ENCODE results near the gene ETS1. TPM values are rescaled to one million over a fixed set of nuclear protein-coding genes. Genes with fewer than 3 reads are reported as not detected.

The ETS1 gene
- total RNA-seq, 1 donor from 2014 or later = 62.7 TPM

DNA sequence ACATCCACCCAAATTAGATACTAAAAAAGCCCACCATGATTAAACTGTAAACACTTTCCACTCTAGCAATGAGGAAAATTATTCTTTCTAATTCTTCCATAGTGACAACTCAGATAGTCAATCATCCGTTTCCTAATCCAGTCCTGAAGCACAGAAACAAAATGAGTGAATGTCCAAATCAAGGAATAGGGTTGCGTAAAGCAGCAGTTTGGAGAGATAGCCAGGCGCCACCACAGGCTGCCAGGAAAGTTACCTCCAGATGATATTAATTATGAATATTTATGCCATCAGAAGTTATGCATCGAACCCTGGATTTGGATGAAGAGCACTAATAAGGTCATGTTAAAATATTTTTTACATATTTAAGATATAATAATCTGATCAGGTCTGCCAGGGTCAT, 63.2 kb downstream of the ETS1 start:
- no peak overlapping the region for H3K4me3 ChIP-seq (ENCODE audit: low read depth, low read length)
- FAIRE-seq = no peak
- no peaks in the 10 kb centered on the region for H3K36me3 ChIP-seq (ENCODE audit: control insufficient read depth, insufficient read depth, low read length)
- DNase-seq (ENCODE audit: low read depth) = no peak
- no peaks in the 10 kb centered on the region for H3K27me3 ChIP-seq (ENCODE audit: control insufficient read depth, insufficient read depth, low read length)
- TF ChIP-seq, protein P1, sequence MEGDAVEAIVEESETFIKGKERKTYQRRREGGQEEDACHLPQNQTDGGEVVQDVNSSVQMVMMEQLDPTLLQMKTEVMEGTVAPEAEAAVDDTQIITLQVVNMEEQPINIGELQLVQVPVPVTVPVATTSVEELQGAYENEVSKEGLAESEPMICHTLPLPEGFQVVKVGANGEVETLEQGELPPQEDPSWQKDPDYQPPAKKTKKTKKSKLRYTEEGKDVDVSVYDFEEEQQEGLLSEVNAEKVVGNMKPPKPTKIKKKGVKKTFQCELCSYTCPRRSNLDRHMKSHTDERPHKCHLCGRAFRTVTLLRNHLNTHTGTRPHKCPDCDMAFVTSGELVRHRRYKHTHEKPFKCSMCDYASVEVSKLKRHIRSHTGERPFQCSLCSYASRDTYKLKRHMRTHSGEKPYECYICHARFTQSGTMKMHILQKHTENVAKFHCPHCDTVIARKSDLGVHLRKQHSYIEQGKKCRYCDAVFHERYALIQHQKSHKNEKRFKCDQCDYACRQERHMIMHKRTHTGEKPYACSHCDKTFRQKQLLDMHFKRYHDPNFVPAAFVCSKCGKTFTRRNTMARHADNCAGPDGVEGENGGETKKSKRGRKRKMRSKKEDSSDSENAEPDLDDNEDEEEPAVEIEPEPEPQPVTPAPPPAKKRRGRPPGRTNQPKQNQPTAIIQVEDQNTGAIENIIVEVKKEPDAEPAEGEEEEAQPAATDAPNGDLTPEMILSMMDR (IDR thresholded peaks at IDR 0.05; ENCODE audit: insufficient read depth, low read length, severe bottlenecking) = no peak

DNA sequence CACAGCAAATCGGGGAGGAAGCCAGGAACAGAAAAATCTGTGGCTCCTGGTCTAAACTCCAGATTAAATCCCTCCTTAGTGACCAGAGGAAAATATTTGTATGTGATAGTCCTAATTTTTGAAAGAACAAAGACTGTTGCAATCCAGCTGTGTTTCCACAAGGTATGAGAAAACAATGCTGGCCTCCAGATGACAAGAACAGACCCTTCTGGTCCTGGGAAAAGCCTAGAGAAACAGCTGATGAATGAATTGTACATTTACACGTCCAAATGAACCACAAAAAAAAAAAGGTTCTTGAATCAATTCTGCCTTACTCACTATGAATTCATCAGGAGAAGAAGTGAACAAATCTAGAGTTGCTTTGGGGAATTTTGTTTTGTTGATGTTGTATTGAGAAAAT, 63.7 kb downstream of the ETS1 start:
- Histone ChIP-seq H3K4me3 (ENCODE audit: low read depth, low read length) (no peak overlapping the region), H3K27me3 (ENCODE audit: control insufficient read depth, insufficient read depth, low read length) (no peaks in the 10 kb centered on the region), H3K36me3 (ENCODE audit: control insufficient read depth, insufficient read depth, low read length) (no peaks in the 10 kb centered on the region)
- DNase-seq (ENCODE audit: low read depth) = peak; percentile 73
- TF ChIP-seq, protein P1 (IDR thresholded peaks at IDR 0.05; ENCODE audit: insufficient read depth, low read length, severe bottlenecking) = no peak
- FAIRE-seq = no peak

DNA sequence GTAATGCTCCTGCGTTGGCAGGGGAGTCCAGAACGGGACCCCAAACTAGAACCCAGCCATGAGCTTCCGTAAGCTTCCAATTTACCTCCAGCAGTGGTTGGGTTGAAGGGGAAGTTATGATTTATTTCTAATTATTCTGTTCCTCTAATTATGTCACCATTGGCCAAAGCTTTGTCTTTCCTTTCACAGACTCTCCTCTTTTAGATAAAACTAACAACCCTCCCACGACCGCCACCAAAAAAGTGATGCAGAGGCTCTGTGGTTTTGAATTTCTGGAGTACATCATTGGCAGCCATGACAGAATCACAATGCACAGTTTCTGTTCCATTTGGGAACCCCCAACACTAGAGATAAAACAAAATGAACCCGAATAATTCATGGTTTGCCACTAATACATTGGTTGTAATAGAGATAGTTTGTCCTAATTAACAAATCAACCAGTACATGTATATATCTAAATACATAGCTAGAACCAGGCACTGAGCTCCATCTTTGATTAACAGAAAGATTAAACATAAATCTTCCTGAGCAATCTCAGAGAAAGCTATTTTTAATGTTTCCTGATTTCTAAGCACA, 64.3 kb downstream of the ETS1 start:
- DNase-seq (ENCODE audit: low read depth) (no peak), FAIRE-seq (no peak)
- Histone ChIP-seq H3K4me3 (ENCODE audit: low read depth, low read length) (peak overlapping the region; percentile 79), H3K27me3 (ENCODE audit: control insufficient read depth, insufficient read depth, low read length) (no peaks in the 10 kb centered on the region), H3K36me3 (ENCODE audit: control insufficient read depth, insufficient read depth, low read length) (no peaks in the 10 kb centered on the region)
- TF ChIP-seq, protein P1 (IDR thresholded peaks at IDR 0.05; ENCODE audit: insufficient read depth, low read length, severe bottlenecking) = no peak

DNA sequence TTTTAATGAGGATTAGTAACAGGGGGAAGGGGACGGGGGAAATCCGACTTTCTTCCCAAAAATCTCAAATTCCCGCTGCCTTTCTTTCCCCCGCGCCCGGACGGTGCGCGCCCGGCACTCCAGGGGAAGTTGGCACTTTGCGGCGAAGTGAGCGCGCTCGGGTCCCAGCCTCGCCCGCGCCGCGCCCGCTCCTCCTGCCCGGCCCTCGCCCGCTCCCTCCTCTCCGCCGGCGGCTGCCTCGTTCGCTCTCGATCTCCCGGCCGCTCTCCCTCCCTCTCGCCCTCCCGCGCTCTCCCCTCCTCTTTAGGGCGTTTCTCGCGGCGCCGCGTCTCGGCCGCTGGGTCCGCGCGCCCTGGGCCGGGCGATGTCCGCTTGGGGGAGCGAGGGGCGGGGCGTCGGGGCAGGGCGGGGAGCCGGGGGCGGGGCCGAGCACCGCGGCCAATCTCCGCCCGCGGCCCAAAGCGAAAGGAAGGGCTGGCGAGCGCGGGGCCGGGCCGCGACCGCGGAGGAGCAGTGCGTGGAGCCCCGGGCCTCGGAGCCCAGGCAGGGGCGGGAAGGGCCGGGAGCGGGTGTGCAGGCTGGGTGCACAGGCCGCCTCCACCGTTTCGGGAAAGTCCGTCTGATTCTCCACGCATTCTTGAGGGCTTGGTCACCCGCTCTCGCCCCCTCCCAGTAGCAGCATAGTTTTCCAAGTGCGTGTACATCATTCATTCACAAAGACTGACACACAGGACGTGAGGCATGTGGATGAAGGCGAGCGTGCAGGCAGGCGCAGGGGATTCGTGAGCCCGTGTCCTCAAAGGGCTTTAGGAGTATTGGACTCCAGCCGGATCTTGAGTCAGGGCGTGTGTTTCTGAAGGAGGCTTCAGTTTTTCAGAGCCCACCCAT, 65.1 kb downstream of the ETS1 start:
- FAIRE-seq = peak; percentile 75
- H3K4me3 ChIP-seq (ENCODE audit: low read depth, low read length) = peak overlapping the region; percentile 79
- H3K36me3 ChIP-seq (ENCODE audit: control insufficient read depth, insufficient read depth, low read length) = no peaks in the 10 kb centered on the region
- TF ChIP-seq, protein P1 (IDR thresholded peaks at IDR 0.05; ENCODE audit: insufficient read depth, low read length, severe bottlenecking) = no peak
- peak; percentile 97 for DNase-seq (ENCODE audit: low read depth)
- H3K27me3 ChIP-seq (ENCODE audit: control insufficient read depth, insufficient read depth, low read length) = no peaks in the 10 kb centered on the region

DNA sequence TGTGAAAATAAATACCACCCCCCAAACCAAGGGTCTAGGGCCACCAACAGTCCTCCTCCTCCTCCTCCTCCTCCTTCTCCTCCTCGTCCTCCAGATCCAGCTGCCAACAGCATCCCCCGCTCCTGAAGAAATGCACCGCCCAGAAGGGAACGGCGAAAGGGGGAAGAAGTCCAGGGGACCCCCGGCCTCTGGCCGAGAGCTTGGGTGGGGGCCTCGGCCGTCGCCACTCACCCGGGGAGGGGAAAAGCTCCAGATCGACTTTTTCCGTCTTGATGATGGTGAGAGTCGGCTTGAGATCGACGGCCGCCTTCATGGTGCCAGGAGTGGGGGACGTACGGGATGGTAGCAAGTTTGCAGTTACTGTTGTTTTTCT, 65.7 kb downstream of the ETS1 start:
- peak overlapping the region; percentile 79 for H3K4me3 ChIP-seq (ENCODE audit: low read depth, low read length)
- FAIRE-seq = no peak
- DNase-seq (ENCODE audit: low read depth) = no peak
- no peaks in the 10 kb centered on the region for H3K36me3 ChIP-seq (ENCODE audit: control insufficient read depth, insufficient read depth, low read length)
- TF ChIP-seq, protein P1 (IDR thresholded peaks at IDR 0.05; ENCODE audit: insufficient read depth, low read length, severe bottlenecking) = no peak
- no peaks in the 10 kb centered on the region for H3K27me3 ChIP-seq (ENCODE audit: control insufficient read depth, insufficient read depth, low read length)

Data from bronchial epithelial cell (primary cell).